Right lobe of liver (tissue), 4 donors: ENCODE results near the gene TOMM6.

Source experiments
- CTCF ChIP-seq, 4 donors: fragments of 200-600 bp in 3 of 4; fragments of 450-650 bp in 1 of 4; IDR thresholded peaks; one replicate each; pipeline versions ENCODE4 v1.5.1 to v1.8.0; 2016 to 2022; ENCODE audit warnings: antibody characterized with exemption in 4 of 4, mild to moderate bottlenecking in 2 of 4
- POLR2A ChIP-seq: fragments of 450-650 bp; IDR thresholded peaks from one replicate; pipeline ENCODE4 v1.6.1; 2017; ENCODE audit warnings: antibody characterized with exemption, mild to moderate bottlenecking
- donor health status: DM: no; HTN: no; CAD: no.
- donor health status: DM: no; HTN: no; CAD: no.
- donor health status: DM: no; HTN: yes; CAD: no.

GRCh38 chr6:41769376-41769775, 18.1 kb upstream of the TOMM6 start:
- no peak for TF ChIP-seq CTCF (IDR thresholded peaks at IDR 0.05)
- TF ChIP-seq POLR2A = no peak
